ENCODE results near the gene SLC2A5. TPM values are rescaled to one million over a fixed set of nuclear protein-coding genes. Genes with fewer than 3 reads are reported as not detected.

Gene SLC2A5
- 10 to 100 TPM in 1 of 6 donors, 1 to 10 TPM in 2, under 1 TPM in 3; 0.30 to 11.5 (median 1.2) TPM for total RNA-seq

GRCh38 chr1:9069326-9070100 is at the start of gene SLC2A5:
Gene SLC2A5, minus strand, starts transcription at chr1:9069635. Its CDS starts 99 bp downstream, at chr1:9069536.
- Histone ChIP-seq H3K27me3 (no peaks in the 10 kb centered on the region), H3K4me3 (no peak within 1 kb of the TSS), H3K4me1 (peaks cover 9 to 20% (median 11%) of the 10 kb centered on the region in 4 donors), H3K27ac (peak within 1 kb of the TSS in 2 of 4 donors; percentile 4 to 46), H3K9me3 (no peaks in the 10 kb centered on the region), H3K36me3 (no peaks in the 10 kb centered on the region)
- WGBS, 2 donors: 47 to 55% methylated on average over 8 of the region's 8 CpGs
- TF ChIP-seq POLR2A (IDR thresholded peaks at IDR 0.05) (no peak), CTCF (IDR thresholded peaks at IDR 0.05) (no peak), EP300 (IDR thresholded peaks at IDR 0.05) (no peak), POLR2AphosphoS5 (IDR thresholded peaks at IDR 0.05) (no peak)
- DNase-seq: peak in 1 of 2 donors; percentile 41
- ATAC-seq (ENCODE audit: low FRiP score in 2 of 2): peak; percentile 31 to 52

GRCh38 chr1:9118186-9118585 is 48.8 kb upstream of the SLC2A5 start:
- H3K4me3 ChIP-seq: no peak overlapping the region
- no peak for DNase-seq
- 53 to 74% methylated on average over 7 of the region's 7 CpGs for WGBS, 2 donors
- no peaks in the 10 kb centered on the region for H3K27me3 ChIP-seq
- peaks cover 11 to 22% (median 18%) of the 10 kb centered on the region in 4 donors for H3K4me1 ChIP-seq
- no peaks in the 10 kb centered on the region for H3K9me3 ChIP-seq
- no peak for ATAC-seq (ENCODE audit: low FRiP score in 2 of 2)
- no peak for TF ChIP-seq EP300 (IDR thresholded peaks at IDR 0.05)
- no peak for TF ChIP-seq POLR2AphosphoS5 (IDR thresholded peaks at IDR 0.05)
- no peak for TF ChIP-seq CTCF (IDR thresholded peaks at IDR 0.05)
- no peak for TF ChIP-seq POLR2A (IDR thresholded peaks at IDR 0.05)
- peak overlapping the region in 1 of 4 donors; percentile 6 for H3K27ac ChIP-seq
- H3K36me3 ChIP-seq: no peaks in the 10 kb centered on the region

- no peak for TF ChIP-seq POLR2A (IDR thresholded peaks at IDR 0.05)
- TF ChIP-seq POLR2AphosphoS5 (IDR thresholded peaks at IDR 0.05): no peak
- TF ChIP-seq EP300 (IDR thresholded peaks at IDR 0.05): no peak
- TF ChIP-seq CTCF (IDR thresholded peaks at IDR 0.05): no peak
- Histone ChIP-seq H3K4me1 (peaks cover 15 to 18% (median 16%) of the 10 kb centered on the region in 4 donors), H3K27me3 (no peaks in the 10 kb centered on the region), H3K27ac (no peak overlapping the region), H3K9me3 (no peaks in the 10 kb centered on the region), H3K36me3 (peaks cover 0 to 3% (median 0%) of the 10 kb centered on the region in 4 donors), H3K4me3 (no peak overlapping the region)
- ATAC-seq (ENCODE audit: low FRiP score in 2 of 2): no peak
- DNase-seq: no peak
- WGBS, 2 donors: 69 to 84% methylated on average over 5 of the region's 5 CpGs
These were observed 46.1 kb upstream of the SLC2A5 start for GRCh38 chr1:9115351-9116205.

GRCh38 chr1:9112961-9113880 is 43.8 kb upstream of the SLC2A5 start:
- TF ChIP-seq POLR2AphosphoS5 (IDR thresholded peaks at IDR 0.05) (no peak), POLR2A (IDR thresholded peaks at IDR 0.05) (no peak), CTCF (IDR thresholded peaks at IDR 0.05) (no peak), EP300 (IDR thresholded peaks at IDR 0.05) (no peak)
- no peaks in the 10 kb centered on the region for H3K9me3 ChIP-seq
- no peak overlapping the region for H3K27ac ChIP-seq
- H3K4me1 ChIP-seq: peaks cover 2 to 13% (median 5%) of the 10 kb centered on the region in 4 donors
- H3K36me3 ChIP-seq: peaks cover 0 to 11% (median 4%) of the 10 kb centered on the region in 4 donors
- no peak overlapping the region for H3K4me3 ChIP-seq
- ATAC-seq (ENCODE audit: low FRiP score in 2 of 2) (no peak), DNase-seq (no peak)
- no peaks in the 10 kb centered on the region for H3K27me3 ChIP-seq
- WGBS, 2 donors: 91 to 92% methylated on average over 10 to 13 of the region's 13 CpGs
